Activated T-helper 17 cell treated with anti-CD3 and anti-CD28 coated beads, Interleukin-2, amount 50 U/mL, for 72 hours (primary cell): ENCODE results near the gene WDR91. TPM values are rescaled to one million over a fixed set of nuclear protein-coding genes. Genes with fewer than 3 reads are reported as not detected.

Source experiments
- ATAC-seq: fragments of 150-1000 bp; cut with Tn5 transposase; replicated peaks from 2 replicates; pipeline ENCODE4 v1.10.0; 2021; ENCODE audit warnings: mild to moderate bottlenecking, moderate library complexity
- H3K27ac Mint-ChIP-seq: one replicate; pipeline ENCODE4 v1.8.0; 2022; ENCODE audit warnings: mixed read lengths
- H3K27me3 Mint-ChIP-seq: one replicate; pipeline ENCODE4 v1.8.0; 2022; ENCODE audit warnings: mixed read lengths
- H3K36me3 Mint-ChIP-seq: one replicate; pipeline ENCODE4 v1.8.0; 2022; ENCODE audit warnings: low read depth, mild to moderate bottlenecking, mixed read lengths
- H3K4me1 Mint-ChIP-seq: one replicate; pipeline ENCODE4 v1.8.0; 2022; ENCODE audit warnings: mixed read lengths
- H3K4me3 Mint-ChIP-seq: one replicate; pipeline ENCODE4 v1.8.0; 2022; ENCODE audit warnings: mild to moderate bottlenecking, mixed read lengths
- H3K9me3 Mint-ChIP-seq: one replicate; pipeline ENCODE4 v1.8.0; 2022; ENCODE audit warnings: mixed read lengths
- total RNA-seq, 2 donors: library from RNA; stranded (reverse); gene quantifications; one replicate each; pipeline ENCODE4 v1.2.3, GENCODE V29; 2022

Gene WDR91
- total RNA-seq, 2 donors from 2014 or later: 7.8 to 8.6 TPM

GRCh38 chr7:135169964-135170273, 41.4 kb downstream of the WDR91 start:
- no peaks in the 10 kb centered on the region for H3K9me3 Mint-ChIP-seq
- H3K4me3 Mint-ChIP-seq: peak overlapping the region; percentile 95
- H3K36me3 Mint-ChIP-seq: peaks cover 51% of the 10 kb centered on the region
- ATAC-seq: no peak
- H3K27ac Mint-ChIP-seq: peak overlapping the region; percentile 99
- H3K27me3 Mint-ChIP-seq: no peaks in the 10 kb centered on the region
- peaks cover 4% of the 10 kb centered on the region for H3K4me1 Mint-ChIP-seq

GRCh38 chr7:135169141-135169963, 42.0 kb downstream of the WDR91 start:
- peaks cover 56% of the 10 kb centered on the region for H3K36me3 Mint-ChIP-seq
- H3K9me3 Mint-ChIP-seq: no peaks in the 10 kb centered on the region
- peak overlapping the region; percentile 99 for H3K27ac Mint-ChIP-seq
- peak; percentile 62 for ATAC-seq
- no peaks in the 10 kb centered on the region for H3K27me3 Mint-ChIP-seq
- H3K4me3 Mint-ChIP-seq: peak overlapping the region; percentile 95
- peaks cover 4% of the 10 kb centered on the region for H3K4me1 Mint-ChIP-seq

DNA sequence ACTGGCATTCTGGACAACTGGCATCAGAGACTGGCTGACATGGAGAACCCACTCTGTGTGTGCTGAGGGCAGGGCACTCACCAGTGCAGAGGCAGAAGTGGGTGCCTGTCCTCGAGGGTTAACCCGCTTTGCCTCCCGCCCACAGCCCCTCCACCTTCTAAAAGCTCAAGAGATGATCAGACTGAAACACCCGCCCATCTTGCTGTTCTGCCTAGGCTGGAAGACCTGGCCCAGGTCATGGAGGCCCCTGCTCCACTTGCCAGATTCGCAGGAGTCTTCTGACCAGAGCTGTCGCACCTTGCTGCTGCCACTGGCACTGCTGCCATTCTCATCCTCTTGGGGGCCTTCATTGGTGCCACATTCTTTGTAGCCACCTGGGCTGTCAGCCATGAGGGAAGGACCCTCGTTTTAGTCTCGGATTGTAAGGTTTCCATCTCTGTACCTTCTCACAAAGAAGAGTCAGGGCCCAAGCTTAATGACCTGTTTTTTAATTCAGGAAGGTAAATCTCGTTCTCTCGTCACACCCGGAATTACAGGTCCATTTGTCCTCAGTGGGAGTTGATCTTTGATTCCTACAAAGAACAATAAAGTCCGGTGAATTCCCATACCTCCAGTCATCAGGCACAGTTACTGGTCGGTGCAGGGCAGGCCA, 42.7 kb downstream of the WDR91 start:
- H3K9me3 Mint-ChIP-seq: no peaks in the 10 kb centered on the region
- H3K4me1 Mint-ChIP-seq: peaks cover 8% of the 10 kb centered on the region
- ATAC-seq: no peak
- H3K36me3 Mint-ChIP-seq: peaks cover 62% of the 10 kb centered on the region
- H3K27ac Mint-ChIP-seq: peak overlapping the region; percentile 99
- H3K27me3 Mint-ChIP-seq: no peaks in the 10 kb centered on the region
- H3K4me3 Mint-ChIP-seq: peak overlapping the region; percentile 95

- no peaks in the 10 kb centered on the region for H3K9me3 Mint-ChIP-seq
- ATAC-seq: no peak
- H3K27me3 Mint-ChIP-seq: no peaks in the 10 kb centered on the region
- H3K36me3 Mint-ChIP-seq: peaks cover 63% of the 10 kb centered on the region
- H3K4me1 Mint-ChIP-seq: peaks cover 8% of the 10 kb centered on the region
- peak overlapping the region; percentile 95 for H3K4me3 Mint-ChIP-seq
- peak overlapping the region; percentile 99 for H3K27ac Mint-ChIP-seq
Observed at GRCh38 chr7:135168001-135168400, 43.3 kb downstream of the WDR91 start.

DNA sequence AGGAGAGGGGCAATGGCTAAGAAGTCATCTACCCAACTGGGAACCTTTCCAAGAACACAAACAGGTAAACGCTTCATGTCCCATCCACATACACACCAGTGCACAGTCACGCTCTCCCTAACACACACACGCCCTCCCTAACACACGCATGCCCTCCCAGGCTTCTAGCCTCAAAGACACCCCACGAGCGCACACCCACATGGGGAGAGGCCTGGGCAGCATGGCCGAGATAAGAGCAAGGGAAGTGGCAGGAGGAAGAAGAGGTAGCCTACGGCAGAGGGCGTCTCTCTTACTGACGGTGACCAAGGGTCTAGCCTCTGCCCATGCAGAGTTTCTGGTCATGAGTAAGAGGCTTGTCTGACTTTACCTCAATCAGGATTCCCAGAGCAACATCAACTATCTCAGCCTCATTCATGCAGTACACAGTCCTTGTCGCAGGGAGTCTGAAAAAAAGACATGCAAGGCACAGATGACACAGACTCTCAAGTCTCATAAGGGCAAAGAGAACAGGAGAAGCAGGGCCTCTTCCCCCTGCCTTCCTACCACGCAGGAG, 43.9 kb downstream of the WDR91 start:
- Mint-ChIP-seq H3K4me1 (peaks cover 8% of the 10 kb centered on the region), H3K9me3 (no peaks in the 10 kb centered on the region), H3K36me3 (peaks cover 68% of the 10 kb centered on the region), H3K4me3 (peak overlapping the region; percentile 95), H3K27me3 (no peaks in the 10 kb centered on the region), H3K27ac (peak overlapping the region; percentile 99)
- no peak for ATAC-seq

- Mint-ChIP-seq H3K4me3 (peak overlapping the region; percentile 95), H3K27me3 (no peaks in the 10 kb centered on the region), H3K4me1 (peaks cover 8% of the 10 kb centered on the region), H3K9me3 (no peaks in the 10 kb centered on the region), H3K27ac (peak overlapping the region; percentile 99), H3K36me3 (peaks cover 78% of the 10 kb centered on the region)
- ATAC-seq: no peak
Observed at GRCh38 chr7:135166338-135166990, 44.9 kb downstream of the WDR91 start.

DNA sequence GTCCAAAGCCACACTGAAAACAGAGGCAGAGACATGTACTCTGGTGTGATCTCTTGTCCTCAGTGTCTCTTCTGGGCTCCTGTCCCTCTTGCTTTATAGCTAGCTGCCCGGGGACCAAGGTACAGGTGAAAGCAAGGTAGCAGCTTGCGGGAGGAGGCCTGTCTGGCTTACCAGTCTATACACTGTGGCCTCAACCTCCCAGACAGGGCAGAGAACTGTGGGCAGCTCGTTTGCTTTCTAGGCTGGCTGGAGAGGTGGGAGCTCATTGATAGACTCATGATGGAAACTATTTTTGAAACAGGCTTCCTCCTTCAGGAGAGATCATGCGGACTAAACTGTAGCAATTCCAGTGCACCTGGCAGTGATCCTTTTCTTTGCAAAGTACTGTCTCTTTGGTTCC, 45.5 kb downstream of the WDR91 start:
- Mint-ChIP-seq H3K9me3 (no peaks in the 10 kb centered on the region), H3K4me3 (no peak overlapping the region), H3K27ac (peak overlapping the region; percentile 41), H3K4me1 (peaks cover 8% of the 10 kb centered on the region), H3K27me3 (no peaks in the 10 kb centered on the region), H3K36me3 (peaks cover 84% of the 10 kb centered on the region)
- ATAC-seq: no peak

GRCh38 chr7:135164357-135165061, 46.8 kb downstream of the WDR91 start:
- Mint-ChIP-seq H3K36me3 (peaks cover 91% of the 10 kb centered on the region), H3K4me1 (peaks cover 16% of the 10 kb centered on the region), H3K9me3 (peaks cover 5% of the 10 kb centered on the region), H3K4me3 (no peak overlapping the region), H3K27me3 (no peaks in the 10 kb centered on the region), H3K27ac (peak overlapping the region; percentile 54)
- no peak for ATAC-seq

GRCh38 chr7:135162382-135163001, 48.8 kb downstream of the WDR91 start:
- Mint-ChIP-seq H3K27ac (peak overlapping the region; percentile 91), H3K4me1 (peaks cover 25% of the 10 kb centered on the region), H3K27me3 (no peaks in the 10 kb centered on the region), H3K36me3 (peaks cover 78% of the 10 kb centered on the region), H3K4me3 (no peak overlapping the region), H3K9me3 (peaks cover 5% of the 10 kb centered on the region)
- no peak for ATAC-seq

GRCh38 chr7:135161669-135162068, 49.7 kb downstream of the WDR91 start:
- peaks cover 10% of the 10 kb centered on the region for H3K9me3 Mint-ChIP-seq
- peak overlapping the region; percentile 91 for H3K27ac Mint-ChIP-seq
- H3K4me3 Mint-ChIP-seq: no peak overlapping the region
- no peaks in the 10 kb centered on the region for H3K27me3 Mint-ChIP-seq
- peaks cover 77% of the 10 kb centered on the region for H3K36me3 Mint-ChIP-seq
- no peak for ATAC-seq
- H3K4me1 Mint-ChIP-seq: peaks cover 25% of the 10 kb centered on the region

- peak overlapping the region; percentile 91 for H3K27ac Mint-ChIP-seq
- H3K36me3 Mint-ChIP-seq: peaks cover 77% of the 10 kb centered on the region
- ATAC-seq: no peak
- H3K27me3 Mint-ChIP-seq: no peaks in the 10 kb centered on the region
- peak overlapping the region; percentile 67 for H3K4me3 Mint-ChIP-seq
- peaks cover 25% of the 10 kb centered on the region for H3K4me1 Mint-ChIP-seq
- peaks cover 16% of the 10 kb centered on the region for H3K9me3 Mint-ChIP-seq
Observed at GRCh38 chr7:135160858-135161653, 50.3 kb downstream of the WDR91 start.

DNA sequence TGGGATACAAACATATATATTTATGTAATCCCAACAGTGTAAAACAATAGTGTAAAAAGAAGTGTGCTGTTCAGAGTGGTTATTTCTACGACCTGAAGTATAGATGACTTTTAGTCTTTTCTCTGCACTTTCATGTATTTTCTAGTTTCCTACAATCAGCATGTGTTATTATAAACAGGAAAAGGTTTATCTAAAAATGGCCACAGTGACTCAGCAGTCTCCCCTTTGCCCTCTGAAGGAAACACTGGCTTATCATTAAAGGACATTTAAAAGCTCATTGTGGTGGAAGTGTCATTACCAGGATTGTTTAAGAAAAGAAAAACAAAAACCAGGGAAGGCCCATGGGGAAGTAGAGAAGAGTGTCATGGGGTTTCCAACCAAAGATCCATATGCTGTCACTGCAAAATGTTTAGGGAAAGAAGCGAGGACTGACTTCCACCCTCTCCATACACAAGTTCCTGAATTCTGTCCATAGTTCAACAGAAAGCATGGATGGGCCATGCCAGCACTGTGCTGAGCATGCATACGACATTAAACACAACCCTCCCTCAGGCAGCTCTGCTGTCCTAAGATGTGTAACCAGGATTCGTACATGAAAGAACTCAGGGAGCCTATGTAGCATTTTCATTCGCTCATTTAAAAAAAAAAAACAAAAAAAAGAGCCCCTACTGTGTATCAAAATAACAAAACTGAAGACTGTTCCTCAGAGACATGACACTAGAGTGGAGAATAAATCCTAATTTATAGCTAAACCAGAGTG, 51.0 kb downstream of the WDR91 start:
- H3K27ac Mint-ChIP-seq: peak overlapping the region; percentile 91
- peak; percentile 73 for ATAC-seq
- H3K4me1 Mint-ChIP-seq: peaks cover 25% of the 10 kb centered on the region
- H3K27me3 Mint-ChIP-seq: no peaks in the 10 kb centered on the region
- H3K9me3 Mint-ChIP-seq: peaks cover 17% of the 10 kb centered on the region
- peaks cover 73% of the 10 kb centered on the region for H3K36me3 Mint-ChIP-seq
- H3K4me3 Mint-ChIP-seq: peak overlapping the region; percentile 67
